Sigmoid colon (tissue), 7 donors: ENCODE data around the gene SPATA31D3. TPM values are rescaled to one million over a fixed set of nuclear protein-coding genes. Genes with fewer than 3 reads are reported as not detected.
"Not testable (repeated sequence)": the region's sequence is repeated elsewhere in the genome, so short reads cannot be mapped to it uniquely, and the experiment has no call there.

Experiments used
- DNase-seq: peaks from one replicate; pipeline ENCODE4 v3.0.0-alpha.2; 2019
- H3K27ac ChIP-seq, 4 donors: fragments of 200-600 bp; sonication (generic); one replicate each; pipeline ENCODE4 v1.5.1; 2016 to 2019; ENCODE audit warnings: mild to moderate bottlenecking in 1 of 4
- H3K27me3 ChIP-seq, 3 donors: fragments of 200-600 bp; sonication (generic); one replicate each; pipeline ENCODE4 v1.5.1; 2019; ENCODE audit warnings: mild to moderate bottlenecking in 1 of 3
- H3K36me3 ChIP-seq, 4 donors: fragments of 200-600 bp; sonication (generic); one replicate each; pipeline ENCODE4 v1.5.1; 2016 to 2019
- H3K4me1 ChIP-seq, 4 donors: fragments of 200-600 bp; sonication (generic); one replicate each; pipeline ENCODE4 v1.5.1; 2017 to 2019
- H3K4me3 ChIP-seq, 4 donors: fragments of 200-600 bp; sonication (generic); one replicate each; pipeline ENCODE4 v1.5.1; 2017 to 2019; ENCODE audit warnings: mild to moderate bottlenecking in 2 of 4, moderate library complexity in 1 of 4
- H3K9me3 ChIP-seq, 4 donors: fragments of 200-600 bp in 3 of 4; sonication (generic) in 3 of 4; one replicate each; pipeline versions ENCODE4 v1.5.1 to v1.6.1; 2013 to 2019
- EP300 ChIP-seq, 4 donors: sonication (generic); formaldehyde crosslinking; IDR thresholded peaks; one replicate each; pipeline ENCODE4 v1.6.1; 2017; ENCODE audit warnings: antibody characterized with exemption in 4 of 4
- POLR2A ChIP-seq, 2 donors: fragments of 450-650 bp; IDR thresholded peaks; one replicate each; pipeline ENCODE4 v1.6.1; 2016; ENCODE audit warnings: antibody characterized with exemption in 2 of 2, mild to moderate bottlenecking in 2 of 2, moderate library complexity in 2 of 2
- POLR2AphosphoS5 ChIP-seq, 4 donors: sonication (generic); formaldehyde crosslinking; IDR thresholded peaks; one replicate each; pipeline ENCODE4 v1.6.1; 2017; ENCODE audit warnings: antibody characterized with exemption in 4 of 4
- WGBS, 2 donors: extraction: QIAGEN DNeasy Blood & Tissue Kit; methylation state at CpG; one replicate each; pipeline ENCODE4 v1.1.7; 2013; 5-methylcytosine and 5-hydroxymethylcytosine counted together
- intact Hi-C: fragments of 100-400 bp; cut with DNase I; formaldehyde crosslinking; loops from one replicate; pipeline ENCODE4 v1.15.1; 2023
- polyA plus RNA-seq, 3 donors: library from polyadenylated mRNA; stranded (reverse); fragments of 200-250 nt; gene quantifications; one replicate each; pipeline ENCODE4 v1.2.3, GENCODE V29; 2013
- total RNA-seq, 4 donors: library from RNA; depleted of rRNA; stranded (reverse); fragments of >200 nt; gene quantifications; one replicate each; pipeline ENCODE4 v1.1.0, GENCODE V29; 2016
- TF ChIP-seq, protein P1 (sequence below), 4 experiments: fragments of 450-650 bp in 3 of 4; fragments of 200-600 bp in 1 of 4; IDR thresholded peaks; one replicate each; pipeline ENCODE4 v1.5.1; 2016 to 2019; ENCODE audit warnings: antibody characterized with exemption in 4 of 4, mild to moderate bottlenecking in 3 of 4, moderate library complexity in 2 of 4
- donor health status: healthy with polysubstance abuse.
- donor health status: Bipolar disorder and iron deficiency.
- donor health status: healthy.

SPATA31D3 gene
- total and polyA plus RNA-seq, 7 donors: not detected

DNA sequence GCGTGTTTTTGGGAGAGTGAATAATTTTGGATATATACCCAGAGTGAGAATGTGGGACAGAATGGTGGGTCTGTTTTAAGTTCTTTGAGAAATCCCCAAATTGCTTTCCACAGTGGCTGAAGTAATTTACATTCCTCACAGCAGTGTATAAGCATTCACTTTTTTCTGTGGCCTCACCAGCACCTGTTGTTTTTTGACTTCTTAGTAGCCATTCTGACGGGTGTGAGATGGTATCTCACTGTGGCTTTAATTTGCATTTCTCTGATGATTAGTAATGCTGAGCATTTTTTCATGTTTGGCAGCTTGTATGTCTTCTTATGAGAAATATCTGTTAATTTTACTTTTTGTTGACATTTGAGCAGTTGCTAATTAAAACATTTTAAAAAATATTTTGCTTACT, 35.9 kb downstream of the SPATA31D3 start:
- Histone ChIP-seq H3K9me3 (peaks cover 0 to 2% (median 0%) of the 10 kb centered on the region in 4 donors), H3K27ac (no peak overlapping the region), H3K4me1 (peaks cover 0 to 9% (median 0%) of the 10 kb centered on the region in 4 donors), H3K4me3 (no peak overlapping the region), H3K36me3 (no peaks in the 10 kb centered on the region), H3K27me3 (no peaks in the 10 kb centered on the region)
- no peak for DNase-seq
- WGBS, 2 donors: 69 to 84% methylated on average over 2 of the region's 2 CpGs
- intact Hi-C loops: no loop called here
- TF ChIP-seq POLR2A (IDR thresholded peaks at IDR 0.05) (no peak), EP300 (IDR thresholded peaks at IDR 0.05) (no peak), POLR2AphosphoS5 (IDR thresholded peaks at IDR 0.05) (no peak)
- TF ChIP-seq, protein P1, sequence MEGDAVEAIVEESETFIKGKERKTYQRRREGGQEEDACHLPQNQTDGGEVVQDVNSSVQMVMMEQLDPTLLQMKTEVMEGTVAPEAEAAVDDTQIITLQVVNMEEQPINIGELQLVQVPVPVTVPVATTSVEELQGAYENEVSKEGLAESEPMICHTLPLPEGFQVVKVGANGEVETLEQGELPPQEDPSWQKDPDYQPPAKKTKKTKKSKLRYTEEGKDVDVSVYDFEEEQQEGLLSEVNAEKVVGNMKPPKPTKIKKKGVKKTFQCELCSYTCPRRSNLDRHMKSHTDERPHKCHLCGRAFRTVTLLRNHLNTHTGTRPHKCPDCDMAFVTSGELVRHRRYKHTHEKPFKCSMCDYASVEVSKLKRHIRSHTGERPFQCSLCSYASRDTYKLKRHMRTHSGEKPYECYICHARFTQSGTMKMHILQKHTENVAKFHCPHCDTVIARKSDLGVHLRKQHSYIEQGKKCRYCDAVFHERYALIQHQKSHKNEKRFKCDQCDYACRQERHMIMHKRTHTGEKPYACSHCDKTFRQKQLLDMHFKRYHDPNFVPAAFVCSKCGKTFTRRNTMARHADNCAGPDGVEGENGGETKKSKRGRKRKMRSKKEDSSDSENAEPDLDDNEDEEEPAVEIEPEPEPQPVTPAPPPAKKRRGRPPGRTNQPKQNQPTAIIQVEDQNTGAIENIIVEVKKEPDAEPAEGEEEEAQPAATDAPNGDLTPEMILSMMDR (IDR thresholded peaks at IDR 0.05): no peak

DNA sequence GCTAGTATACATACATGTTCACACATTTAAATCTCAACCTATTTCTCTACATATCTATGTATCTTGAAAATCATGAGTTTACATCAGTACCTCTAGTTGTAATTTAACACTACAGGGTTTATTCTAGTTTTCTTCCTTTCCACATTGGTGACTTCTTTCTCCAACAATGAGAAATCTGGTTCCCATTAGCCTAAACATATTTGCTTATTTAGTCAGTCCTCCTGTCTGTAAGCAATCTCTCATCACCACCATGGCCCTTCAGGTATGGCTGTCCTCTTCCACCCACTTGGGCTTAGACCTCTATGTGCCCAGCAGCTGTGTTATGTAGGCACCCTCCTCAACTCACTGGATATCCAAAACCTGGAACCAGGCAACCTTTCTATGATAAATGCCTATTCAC, 37.3 kb downstream of the SPATA31D3 start:
- H3K4me3 ChIP-seq: no peak overlapping the region
- no peaks in the 10 kb centered on the region for H3K27me3 ChIP-seq
- H3K4me1 ChIP-seq: no peaks in the 10 kb centered on the region
- no peak for DNase-seq
- intact Hi-C loops: no loop called here
- TF ChIP-seq, protein P1 (IDR thresholded peaks at IDR 0.05): no peak
- TF ChIP-seq EP300 (IDR thresholded peaks at IDR 0.05): no peak
- H3K27ac ChIP-seq: no peak overlapping the region
- no peaks in the 10 kb centered on the region for H3K36me3 ChIP-seq
- H3K9me3 ChIP-seq: peaks cover 0 to 2% (median 0%) of the 10 kb centered on the region in 4 donors

DNA sequence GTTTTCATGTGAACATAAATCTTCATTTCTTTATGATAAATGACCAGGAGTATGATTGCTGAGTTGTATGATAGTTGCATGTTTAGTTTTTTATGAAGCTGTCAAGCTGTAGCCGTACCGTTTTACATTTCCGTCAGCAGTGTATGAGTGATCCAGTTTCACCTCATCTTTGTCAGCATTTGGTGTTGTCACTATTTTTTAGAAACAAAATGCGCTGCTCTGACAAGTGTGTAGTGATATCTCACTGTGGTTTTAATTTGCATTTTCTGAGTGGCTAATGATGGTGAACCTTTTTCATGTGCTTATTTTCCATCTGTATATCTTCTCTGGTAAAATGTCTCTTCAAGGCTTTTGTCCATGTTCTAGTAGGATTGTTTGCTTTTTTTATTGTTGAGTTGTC, 38.6 kb downstream of the SPATA31D3 start:
- 82 to 97% methylated on average over 4 of the region's 4 CpGs for WGBS, 2 donors
- no peak overlapping the region for H3K27ac ChIP-seq
- peaks cover 0 to 2% (median 0%) of the 10 kb centered on the region in 4 donors for H3K9me3 ChIP-seq
- DNase-seq: no peak
- H3K27me3 ChIP-seq: no peaks in the 10 kb centered on the region
- H3K4me1 ChIP-seq: no peaks in the 10 kb centered on the region
- TF ChIP-seq, protein P1 (IDR thresholded peaks at IDR 0.05): no peak
- TF ChIP-seq EP300 (IDR thresholded peaks at IDR 0.05) (no peak), POLR2AphosphoS5 (IDR thresholded peaks at IDR 0.05) (no peak), POLR2A (IDR thresholded peaks at IDR 0.05) (no peak)
- intact Hi-C loops: no loop called here
- H3K36me3 ChIP-seq: no peaks in the 10 kb centered on the region
- H3K4me3 ChIP-seq: no peak overlapping the region

DNA sequence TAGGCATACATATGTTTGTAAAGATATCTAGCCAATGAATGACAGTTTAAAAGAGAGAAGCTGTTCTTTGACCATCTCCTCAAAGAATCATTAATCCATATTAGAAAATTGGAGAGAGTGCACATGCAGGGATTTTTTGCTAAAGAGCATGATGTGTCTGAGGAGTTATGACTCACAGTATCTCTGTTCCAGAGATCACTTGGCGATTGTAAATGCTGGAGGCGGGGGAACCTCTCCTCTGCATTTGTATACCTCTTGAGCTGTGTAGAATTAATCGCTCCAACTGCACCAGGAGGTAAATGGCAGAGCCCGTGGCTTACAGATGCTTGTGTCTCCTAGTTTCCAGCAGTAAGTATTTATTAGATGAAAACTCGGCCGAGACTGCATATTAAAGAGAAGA, 41.6 kb downstream of the SPATA31D3 start:
- Histone ChIP-seq H3K36me3 (no peaks in the 10 kb centered on the region), H3K27ac (no peak overlapping the region), H3K9me3 (no peaks in the 10 kb centered on the region), H3K4me1 (no peaks in the 10 kb centered on the region), H3K27me3 (no peaks in the 10 kb centered on the region), H3K4me3 (no peak overlapping the region)
- no peak for TF ChIP-seq POLR2AphosphoS5 (IDR thresholded peaks at IDR 0.05)
- TF ChIP-seq POLR2A (IDR thresholded peaks at IDR 0.05): no peak
- TF ChIP-seq EP300 (IDR thresholded peaks at IDR 0.05): no peak
- TF ChIP-seq, protein P1 (IDR thresholded peaks at IDR 0.05): no peak
- WGBS, 2 donors: 80 to 86% methylated on average over 6 of the region's 6 CpGs
- intact Hi-C loops: no loop called here
- DNase-seq: no peak

DNA sequence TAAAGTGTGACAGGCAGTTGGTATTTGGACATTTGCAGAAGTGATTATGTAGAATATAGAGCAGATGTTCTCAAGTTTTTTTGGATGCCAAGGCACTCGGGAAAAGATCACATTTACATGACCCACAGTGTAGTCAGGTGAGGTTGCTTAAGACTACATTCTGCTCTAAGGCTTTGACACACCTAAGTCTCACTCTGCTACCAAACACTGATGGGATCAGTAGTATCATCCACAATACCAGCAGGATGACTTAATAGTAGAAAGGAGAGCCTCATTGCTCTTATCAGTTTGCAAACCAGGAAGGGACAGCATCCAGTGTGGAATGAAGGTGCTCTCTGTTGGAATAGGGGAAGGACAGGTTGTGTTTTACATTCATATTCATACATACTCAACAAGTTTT, 42.8 kb downstream of the SPATA31D3 start:
- H3K9me3 ChIP-seq: no peaks in the 10 kb centered on the region
- intact Hi-C loops: no loop called here
- no peaks in the 10 kb centered on the region for H3K4me1 ChIP-seq
- 70 to 95% methylated on average over 1 of the region's 1 CpG for WGBS, 2 donors
- H3K4me3 ChIP-seq: no peak overlapping the region
- H3K27me3 ChIP-seq: no peaks in the 10 kb centered on the region
- TF ChIP-seq POLR2A (IDR thresholded peaks at IDR 0.05): no peak
- no peak for TF ChIP-seq EP300 (IDR thresholded peaks at IDR 0.05)
- TF ChIP-seq POLR2AphosphoS5 (IDR thresholded peaks at IDR 0.05): no peak
- TF ChIP-seq, protein P1 (IDR thresholded peaks at IDR 0.05): no peak
- no peak for DNase-seq
- H3K27ac ChIP-seq: no peak overlapping the region
- H3K36me3 ChIP-seq: no peaks in the 10 kb centered on the region

DNA sequence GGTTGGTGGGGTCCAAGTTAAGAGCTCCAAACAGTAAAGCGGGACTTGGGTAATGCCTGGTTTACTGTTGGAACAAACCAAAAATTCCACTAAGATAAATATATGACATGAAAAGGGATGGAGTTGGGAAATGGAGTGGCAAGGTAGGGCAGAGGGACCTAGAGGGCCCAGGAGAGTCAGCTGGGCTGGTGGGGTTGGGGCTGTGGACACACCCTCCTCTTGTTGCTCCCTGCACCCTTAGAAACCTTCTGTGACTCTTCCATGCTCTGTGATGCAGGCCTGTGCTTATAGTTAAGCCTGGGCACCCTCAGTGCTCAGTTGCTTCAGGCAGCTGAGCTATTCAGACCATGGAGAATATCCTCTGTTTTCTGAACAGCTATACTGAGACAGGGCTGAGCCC, 45.2 kb downstream of the SPATA31D3 start, which contains the start of gene SPATA31D1:
Gene SPATA31D1 (plus strand): TSS at position 301 of the 400 bp plus-strand sequence. CDS start 47 bp downstream, at position 348.
- H3K36me3 ChIP-seq, DNase-seq, H3K4me3 ChIP-seq, H3K4me1 ChIP-seq, H3K27me3 ChIP-seq, H3K9me3 ChIP-seq, H3K27ac ChIP-seq, intact Hi-C loops: not testable (repeated sequence)
- WGBS, 2 donors: 91 to 93% methylated on average over 1 of the region's 1 CpG
